SU-DHL-6 (cell line): ENCODE results near the gene FAF2.

ENCODE experiments used
- H2AFZ ChIP-seq: fragments of 200-600 bp; sonication (generic); 2 replicates; pipeline ENCODE4 v1.6.1; 2014; ENCODE audit warnings: low read depth, mild to moderate bottlenecking, moderate library complexity, mixed read lengths, antibody characterized with exemption, low read length; ENCODE audit not compliant: severe bottlenecking
- H3F3A ChIP-seq: fragments of 200-600 bp; shearing (Covaris generic); 2 replicates; pipeline ENCODE4 v1.6.0; 2016; ENCODE audit warnings: antibody characterized with exemption, mild to moderate bottlenecking; ENCODE audit not compliant: insufficient read depth
- H3K27ac ChIP-seq: fragments of 200-600 bp; sonication (generic); 2 replicates; pipeline ENCODE4 v1.5.1; 2016; ENCODE audit warnings: low read depth, mild to moderate bottlenecking, low read length, moderate library complexity, mixed read lengths
- H3K27me3 ChIP-seq: fragments of 200-600 bp; sonication (generic), shearing (Covaris generic); 2 replicates; pipeline ENCODE4 v1.6.0; 2014; ENCODE audit warnings: mild to moderate bottlenecking, low read length
- H3K36me3 ChIP-seq: fragments of 200-600 bp; sonication (generic); 2 replicates; pipeline ENCODE4 v1.6.1; 2014; ENCODE audit warnings: mild to moderate bottlenecking, low read length, mixed read lengths
- H3K4me2 ChIP-seq: fragments of 300-600, 200-600 bp; shearing (Covaris generic), sonication (generic); 2 replicates; pipeline ENCODE4 v1.6.0; 2014; ENCODE audit warnings: low read length, low read depth, mild to moderate bottlenecking; ENCODE audit not compliant: poor library complexity, severe bottlenecking
- H3K4me3 ChIP-seq: fragments of 200-600 bp; sonication (generic); 2 replicates; pipeline ENCODE4 v1.5.1; 2014; ENCODE audit warnings: antibody characterized with exemption, low read length, mild to moderate bottlenecking, mixed read lengths; ENCODE audit not compliant: insufficient read depth, poor library complexity, severe bottlenecking
- H3K79me2 ChIP-seq: fragments of 200-600 bp; sonication (generic); 2 replicates; pipeline ENCODE4 v1.6.1; 2014; ENCODE audit warnings: mild to moderate bottlenecking, low read length, moderate library complexity; ENCODE audit not compliant: insufficient read depth
- H3K9ac ChIP-seq: fragments of 200-600 bp; sonication (generic); 2 replicates; pipeline ENCODE4 v1.7.0; 2014; ENCODE audit warnings: mild to moderate bottlenecking, low read length
- H3K9me2 ChIP-seq: fragments of 200-600 bp; sonication (generic); replicated peaks from 2 replicates; pipeline ENCODE4 v1.6.1; 2014; ENCODE audit warnings: low read length; ENCODE audit not compliant: insufficient read depth
- H3K9me3 ChIP-seq: fragments of 200-600 bp; sonication (generic); 2 replicates; pipeline ENCODE4 v1.6.1; 2014; ENCODE audit warnings: low read length, mixed read lengths; ENCODE audit not compliant: insufficient read depth
- H4K20me1 ChIP-seq: fragments of 200-600 bp; sonication (generic); 2 replicates; pipeline ENCODE4 v1.6.1; 2014; ENCODE audit warnings: low read depth, mild to moderate bottlenecking, antibody characterized with exemption, low read length, moderate library complexity, mixed read lengths
- CTCF ChIP-seq: fragments of 200-600 bp; sonication (generic); IDR thresholded peaks from one replicate; pipeline ENCODE4 v1.5.1; 2017; ENCODE audit warnings: antibody characterized with exemption, mild to moderate bottlenecking, low read length, moderate library complexity; ENCODE audit not compliant: insufficient read depth, poor library complexity, severe bottlenecking
- EZH2phosphoT487 ChIP-seq: fragments of 200-600 bp; sonication (generic), shearing (Covaris generic); conservative IDR thresholded peaks from 2 replicates; pipeline ENCODE4 v1.6.1; 2018; ENCODE audit warnings: mild to moderate bottlenecking, antibody characterized with exemption, low read length, moderate library complexity, mixed read lengths

The FAF2 gene

GRCh38 chr5:176524138-176524537 lies 76.0 kb downstream of the FAF2 start:
- H3K9ac ChIP-seq: no peak overlapping the region
- H3K9me3 ChIP-seq: no peaks in the 10 kb centered on the region
- H3K79me2 ChIP-seq: no peaks in the 10 kb centered on the region
- no peaks in the 10 kb centered on the region for H3K36me3 ChIP-seq
- no peak overlapping the region for H3K4me3 ChIP-seq
- no peak overlapping the region for H3K27ac ChIP-seq
- no peaks in the 10 kb centered on the region for H3K9me2 ChIP-seq
- no peak overlapping the region for H2AFZ ChIP-seq
- no peak overlapping the region for H3K4me2 ChIP-seq
- 0 out of 2 replicates have a peak, but pooled peaks cover 5% of the 10 kb centered on the region for H3F3A ChIP-seq
- TF ChIP-seq EZH2phosphoT487: no peak
- no peak for TF ChIP-seq CTCF
- H3K27me3 ChIP-seq: no peaks in the 10 kb centered on the region
- H4K20me1 ChIP-seq: 0 out of 2 replicates have a peak, but pooled peaks cover 2% of the 10 kb centered on the region

GRCh38 chr5:176524987-176525386 lies 76.8 kb downstream of the FAF2 start:
- H4K20me1 ChIP-seq: 0 out of 2 replicates have a peak, but pooled peaks cover 2% of the 10 kb centered on the region
- H2AFZ ChIP-seq: no peak overlapping the region
- no peak for TF ChIP-seq CTCF
- TF ChIP-seq EZH2phosphoT487: no peak

GRCh38 chr5:176525677-176526076 lies 77.5 kb downstream of the FAF2 start:
- H3K9me2 ChIP-seq: no peaks in the 10 kb centered on the region
- H3K4me2 ChIP-seq: no peak overlapping the region
- H3K9ac ChIP-seq: no peak overlapping the region
- no peak overlapping the region for H3K27ac ChIP-seq
- 0 out of 2 replicates have a peak, but pooled peaks cover 5% of the 10 kb centered on the region for H3F3A ChIP-seq
- no peaks in the 10 kb centered on the region for H3K27me3 ChIP-seq
- 0 out of 2 replicates have a peak, but pooled peaks cover 2% of the 10 kb centered on the region for H4K20me1 ChIP-seq
- H3K36me3 ChIP-seq: no peaks in the 10 kb centered on the region
- TF ChIP-seq CTCF (no peak), EZH2phosphoT487 (no peak)
- no peak overlapping the region for H2AFZ ChIP-seq
- H3K9me3 ChIP-seq: no peaks in the 10 kb centered on the region
- no peak overlapping the region for H3K4me3 ChIP-seq
- no peaks in the 10 kb centered on the region for H3K79me2 ChIP-seq

More at GRCh38 chr5:176524987-176525386, 76.8 kb downstream of the FAF2 start:
- Histone ChIP-seq H3K9me2 (no peaks in the 10 kb centered on the region), H3K79me2 (no peaks in the 10 kb centered on the region), H3K36me3 (no peaks in the 10 kb centered on the region), H3K9me3 (no peaks in the 10 kb centered on the region), H3F3A (0 out of 2 replicates have a peak, but pooled peaks cover 5% of the 10 kb centered on the region), H3K27ac (no peak overlapping the region), H3K27me3 (no peaks in the 10 kb centered on the region), H3K9ac (no peak overlapping the region), H3K4me3 (no peak overlapping the region), H3K4me2 (no peak overlapping the region)
